ENCODE data around the gene CLCA4. TPM values are rescaled to one million over a fixed set of nuclear protein-coding genes. Genes with fewer than 3 reads are reported as not detected.

CLCA4 gene
- polyA plus RNA-seq, 4 donors, result not detected

DNA sequence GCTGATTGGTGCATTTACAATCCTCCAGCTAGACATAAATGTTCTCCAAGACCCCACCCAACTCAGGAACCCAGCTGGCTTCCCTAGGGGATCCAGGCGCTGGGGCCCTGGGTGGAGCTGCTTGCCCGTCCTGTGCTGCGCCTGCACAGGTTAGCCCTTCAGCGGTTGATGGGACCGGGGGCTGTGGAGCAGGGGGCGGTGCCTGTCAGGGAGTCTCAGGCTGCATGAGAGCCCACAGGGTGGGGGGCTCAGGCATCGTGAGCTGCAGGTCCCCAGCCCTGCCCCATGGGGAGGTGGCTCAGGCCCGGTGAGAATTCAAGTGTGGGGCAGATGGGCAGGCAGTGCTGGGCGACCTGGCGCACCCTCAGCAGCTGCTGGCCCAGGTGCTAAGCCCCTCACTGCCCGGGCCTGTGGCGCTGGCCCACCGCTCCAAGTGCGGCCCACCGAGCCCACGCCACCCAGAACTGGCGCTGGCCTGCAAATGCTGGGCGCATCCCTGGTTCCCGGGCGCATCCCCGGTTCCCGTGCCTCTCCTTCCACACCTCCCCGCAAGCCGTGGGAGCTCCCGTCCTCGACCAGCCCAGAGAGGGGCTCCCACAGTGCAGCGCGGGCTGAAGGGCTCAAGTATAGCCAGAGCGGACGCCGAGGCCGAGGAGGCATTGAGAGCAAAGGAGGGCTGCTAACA lies 23.1 kb upstream of the CLCA4 start:
- no peak for DNase-seq (ENCODE audit: low read depth in 4 of 4, low spot score in 2 of 4)

GRCh38 chr1:86527306-86527705 lies 19.6 kb upstream of the CLCA4 start:
- DNase-seq (ENCODE audit: low read depth in 4 of 4, low spot score in 2 of 4), result no peak

DNA sequence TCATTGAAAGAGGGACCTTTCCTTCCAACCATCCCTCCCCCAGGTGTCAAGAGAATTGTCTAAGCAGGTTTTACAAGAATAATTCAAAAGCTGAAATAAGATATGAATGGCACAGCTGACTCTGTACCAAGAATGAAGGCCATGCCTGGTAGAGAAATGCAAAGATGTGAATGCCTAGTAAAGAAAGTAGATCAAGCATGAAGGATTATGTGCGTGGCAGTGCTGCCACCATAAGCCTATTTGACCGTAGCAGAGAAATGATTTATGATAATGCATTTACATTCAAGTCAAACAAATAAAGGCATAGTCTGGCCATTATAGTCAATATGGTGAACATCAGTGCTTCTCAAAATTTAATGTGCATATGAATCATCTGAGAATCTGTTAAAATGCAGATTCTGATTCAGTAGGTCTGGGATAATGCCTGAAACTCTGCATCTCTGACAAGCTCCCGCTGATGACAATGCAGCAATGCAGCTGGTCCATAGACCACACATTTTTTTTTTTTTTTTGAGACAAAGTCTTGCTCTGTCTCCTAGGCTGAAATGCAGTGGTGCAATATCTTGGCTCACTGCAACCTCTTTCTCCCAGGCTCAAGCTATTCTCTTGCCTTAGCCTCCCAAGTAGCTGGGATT lies 16.6 kb upstream of the CLCA4 start:
- no peak for DNase-seq (ENCODE audit: low read depth in 4 of 4, low spot score in 2 of 4)

DNA sequence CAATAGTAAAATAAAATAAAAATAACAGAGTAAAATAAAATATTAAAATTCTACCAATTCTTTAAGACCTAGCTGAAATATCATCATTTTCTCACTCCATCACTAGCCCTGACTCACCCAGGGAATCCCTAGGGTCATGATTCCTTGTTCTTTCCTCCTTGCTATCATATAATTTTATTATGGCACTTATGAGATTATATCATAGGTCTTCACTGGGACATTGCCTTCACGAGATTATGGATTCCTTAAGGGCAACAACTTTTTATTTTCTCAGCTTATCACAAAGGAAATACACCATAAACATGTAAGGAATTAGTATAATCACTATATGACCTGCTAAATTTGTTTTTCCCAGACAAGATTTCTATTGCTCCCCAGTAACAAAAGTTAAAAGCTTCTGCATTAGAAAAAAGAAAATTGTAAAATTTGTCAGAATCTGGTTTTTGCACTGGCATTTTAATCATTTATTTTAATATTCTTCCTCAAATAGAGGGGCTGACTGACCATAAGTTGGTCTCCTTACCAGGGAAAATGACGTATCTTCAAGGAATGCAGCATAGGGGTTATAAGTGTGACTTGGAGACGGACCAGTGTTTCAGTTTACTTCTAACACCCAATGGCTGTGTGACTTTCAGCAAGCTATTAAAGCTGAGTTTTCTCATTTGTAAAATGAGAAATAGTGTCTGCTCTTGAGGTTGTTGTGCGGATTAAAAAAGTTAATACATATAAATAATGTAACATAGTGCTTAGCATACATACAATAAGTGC lies 8.8 kb upstream of the CLCA4 start:
- no peak for DNase-seq (ENCODE audit: low read depth in 4 of 4, low spot score in 2 of 4)

- no peak for DNase-seq (ENCODE audit: low read depth in 4 of 4, low spot score in 2 of 4)
These were observed 8.1 kb upstream of the CLCA4 start for GRCh38 chr1:86538775-86539174.

DNA sequence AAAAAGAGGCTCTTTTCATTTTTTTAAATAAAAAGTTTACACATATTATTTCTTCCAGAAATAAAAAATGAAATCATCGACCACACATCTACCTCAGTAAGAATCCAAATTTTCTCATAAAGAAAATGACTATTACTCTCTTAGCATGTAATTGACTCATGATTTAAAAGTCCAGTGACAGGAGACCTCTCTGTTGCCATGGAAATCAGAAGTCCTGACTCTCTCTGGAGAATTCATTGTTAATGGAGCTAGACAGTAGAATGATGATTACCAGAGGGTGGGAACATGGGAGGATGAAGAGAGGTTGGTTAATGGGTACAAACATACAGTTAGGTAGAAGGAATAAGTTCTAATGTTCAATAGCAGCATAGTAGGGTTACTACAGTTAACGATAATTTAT lies 5.0 kb upstream of the CLCA4 start:
- DNase-seq (ENCODE audit: low read depth in 4 of 4, low spot score in 2 of 4), result no peak

DNA sequence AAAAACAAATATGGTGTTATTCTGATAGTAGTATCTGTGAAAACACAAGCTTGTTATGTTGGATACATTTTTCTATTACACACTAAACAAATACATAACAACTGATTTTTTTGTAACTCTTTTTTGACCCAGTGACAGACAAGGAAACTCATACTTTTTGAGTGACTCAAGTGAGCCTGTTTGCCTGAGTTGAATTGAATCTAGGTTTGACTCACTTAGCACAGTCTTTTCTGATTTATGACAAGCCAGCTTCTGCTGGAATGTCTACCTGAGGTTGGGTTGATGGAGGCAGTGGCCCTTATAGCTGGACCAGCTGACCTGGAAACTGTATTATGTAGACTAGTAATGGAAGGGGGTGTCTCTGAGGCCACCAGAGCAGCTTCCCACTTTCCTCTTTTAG lies 4.2 kb upstream of the CLCA4 start:
- no peak for DNase-seq (ENCODE audit: low read depth in 4 of 4, low spot score in 2 of 4)

DNA sequence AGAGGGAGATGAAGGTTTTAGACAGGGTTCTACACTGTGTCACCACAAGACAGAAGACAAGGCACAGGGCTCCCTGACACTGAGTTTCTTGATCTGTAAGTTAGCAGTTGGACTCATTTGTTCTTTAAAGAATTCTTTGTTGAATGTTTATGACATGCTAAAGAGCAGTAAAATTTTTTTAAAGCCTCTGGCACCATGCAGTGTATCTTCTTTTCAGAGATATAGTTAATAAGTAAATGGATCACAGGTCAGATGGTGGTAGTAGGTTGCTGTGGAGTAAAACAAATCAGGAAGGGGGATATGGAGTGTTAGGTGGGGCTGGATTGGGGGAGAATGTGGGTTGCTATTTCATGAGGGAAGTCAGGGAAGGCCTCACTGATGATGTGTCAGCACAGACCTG lies 2.0 kb downstream of the CLCA4 start:
- no peak for DNase-seq (ENCODE audit: low read depth in 4 of 4, low spot score in 2 of 4)

DNA sequence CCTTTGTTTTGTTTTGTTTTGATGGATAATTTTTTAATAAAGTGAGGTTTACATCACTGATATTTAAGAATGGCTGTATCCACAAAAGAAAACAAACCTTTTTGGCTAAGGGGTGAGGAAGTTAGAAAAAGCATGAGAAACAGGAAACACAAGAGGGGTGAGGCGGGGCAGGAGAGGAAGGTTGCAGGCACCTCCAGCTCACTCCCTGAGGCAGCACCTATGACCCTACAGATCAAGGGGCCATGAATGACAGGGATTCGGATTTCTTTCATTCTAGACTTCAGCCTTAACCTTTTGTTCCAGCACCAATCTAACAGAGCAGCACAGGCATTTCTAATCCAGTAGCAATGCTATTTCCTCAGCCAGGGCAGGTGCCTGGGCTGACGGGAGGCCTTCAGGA lies 4.4 kb downstream of the CLCA4 start:
- no peak for DNase-seq (ENCODE audit: low read depth in 4 of 4, low spot score in 2 of 4)

- no peak for DNase-seq (ENCODE audit: low read depth in 4 of 4, low spot score in 2 of 4)
These were observed 5.5 kb downstream of the CLCA4 start for GRCh38 chr1:86552376-86552775.

DNA sequence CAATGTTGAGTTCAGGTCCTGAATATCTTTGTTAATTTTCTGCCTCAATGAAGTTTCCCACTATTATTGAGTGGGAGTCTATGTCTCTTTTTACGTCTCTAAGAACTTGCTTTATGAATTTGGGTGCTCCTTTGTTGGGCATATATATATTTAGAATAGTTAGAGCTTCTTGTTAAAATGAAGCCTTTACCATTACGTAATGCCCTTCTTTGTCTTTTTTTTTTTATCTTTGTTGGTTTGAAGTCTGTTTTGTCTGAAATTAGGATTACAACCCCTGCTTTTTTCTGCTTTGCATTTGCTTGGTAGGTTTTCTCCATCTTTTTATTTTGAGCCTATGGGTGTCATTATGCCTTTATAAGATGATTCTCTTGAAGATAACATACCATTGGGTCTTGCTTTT lies 10.9 kb downstream of the CLCA4 start:
- no peak for DNase-seq (ENCODE audit: low read depth in 4 of 4, low spot score in 2 of 4)

DNA sequence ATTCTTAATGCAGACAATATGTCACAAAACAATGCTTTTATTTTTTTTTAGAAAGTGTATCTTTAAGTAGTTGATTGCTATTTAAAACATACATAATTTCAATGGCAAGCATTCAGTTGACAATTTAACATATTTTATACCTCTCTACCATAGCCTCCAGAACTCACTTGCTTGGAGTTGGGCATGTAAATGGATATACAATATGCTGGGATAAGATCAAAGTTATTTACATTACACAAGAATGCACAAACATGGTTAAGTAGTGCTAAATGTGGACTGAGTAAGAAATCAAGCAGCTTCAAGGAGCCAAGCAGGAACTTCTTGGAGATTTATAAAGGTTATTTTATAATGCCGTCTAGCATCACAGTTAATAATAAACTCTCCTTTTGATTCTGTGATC lies 17.0 kb downstream of the CLCA4 start:
- DNase-seq (ENCODE audit: low read depth in 4 of 4, low spot score in 2 of 4), result no peak

GRCh38 chr1:86567341-86567740 lies 20.5 kb downstream of the CLCA4 start:
- no peak for DNase-seq (ENCODE audit: low read depth in 4 of 4, low spot score in 2 of 4)

DNA sequence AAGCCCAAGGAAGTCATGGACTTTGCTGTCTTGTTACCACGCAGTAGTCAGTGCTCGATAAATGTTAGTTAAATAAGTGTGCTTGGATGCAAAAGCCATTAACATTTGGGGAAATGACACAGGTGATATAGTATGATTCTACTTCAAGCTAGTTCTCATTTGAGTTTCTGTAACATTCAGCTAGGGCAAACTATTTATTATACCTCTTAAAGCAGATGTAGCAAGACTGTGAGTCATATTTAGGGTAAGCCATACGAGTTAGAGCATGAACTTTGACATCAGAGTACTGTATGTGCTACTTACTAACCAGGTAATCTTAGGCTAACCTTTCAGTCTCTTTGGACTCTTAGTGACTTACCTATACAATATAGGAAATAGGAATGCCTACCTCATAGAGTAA lies 21.0 kb downstream of the CLCA4 start:
- no peak for DNase-seq (ENCODE audit: low read depth in 4 of 4, low spot score in 2 of 4)

- no peak for DNase-seq (ENCODE audit: low read depth in 4 of 4, low spot score in 2 of 4)
These were observed 27.0 kb downstream of the CLCA4 start for GRCh38 chr1:86573763-86574484.

GRCh38 chr1:86581231-86581630 lies 34.4 kb downstream of the CLCA4 start:
- no peak for DNase-seq (ENCODE audit: low read depth in 4 of 4, low spot score in 2 of 4)

DNA sequence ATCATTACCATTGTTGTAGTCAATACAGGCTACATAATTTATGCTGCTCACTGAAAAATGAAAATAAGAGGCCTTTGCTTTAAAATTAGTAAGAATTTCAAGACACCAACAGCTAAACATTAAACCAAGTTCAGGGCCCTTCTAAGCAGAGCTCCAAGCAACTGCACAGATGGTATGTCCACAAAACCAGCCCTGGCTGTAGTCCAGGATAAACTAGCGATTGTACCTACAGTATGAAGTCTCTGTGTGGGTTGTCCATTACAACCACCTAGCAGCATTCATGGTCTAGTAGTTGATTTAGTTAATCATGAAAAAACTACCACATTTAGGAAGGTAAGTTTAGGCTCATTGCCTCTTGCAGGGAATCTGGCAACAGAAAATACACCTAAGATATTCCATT lies 35.3 kb downstream of the CLCA4 start:
- DNase-seq (ENCODE audit: low read depth in 4 of 4, low spot score in 2 of 4), result no peak

DNA sequence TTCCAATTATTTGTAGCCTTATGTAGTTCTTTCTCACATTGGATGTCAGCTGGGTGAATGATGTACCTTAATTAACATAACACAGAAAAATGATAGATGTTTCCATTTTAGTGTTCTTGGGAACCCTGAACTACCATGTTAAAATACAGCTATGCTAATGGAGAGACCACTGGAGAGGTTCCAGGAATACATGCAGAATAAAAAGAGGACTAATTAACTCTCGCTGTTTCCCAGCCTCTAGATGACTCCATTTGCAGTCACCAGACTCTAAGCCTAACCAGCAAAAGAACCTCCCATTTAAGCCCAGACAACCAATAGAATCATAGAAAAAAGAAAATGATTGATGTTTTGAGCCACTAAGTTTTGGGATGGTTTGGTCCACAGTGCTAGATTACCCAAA lies 36.2 kb downstream of the CLCA4 start:
- no peak for DNase-seq (ENCODE audit: low read depth in 4 of 4, low spot score in 2 of 4)

DNA sequence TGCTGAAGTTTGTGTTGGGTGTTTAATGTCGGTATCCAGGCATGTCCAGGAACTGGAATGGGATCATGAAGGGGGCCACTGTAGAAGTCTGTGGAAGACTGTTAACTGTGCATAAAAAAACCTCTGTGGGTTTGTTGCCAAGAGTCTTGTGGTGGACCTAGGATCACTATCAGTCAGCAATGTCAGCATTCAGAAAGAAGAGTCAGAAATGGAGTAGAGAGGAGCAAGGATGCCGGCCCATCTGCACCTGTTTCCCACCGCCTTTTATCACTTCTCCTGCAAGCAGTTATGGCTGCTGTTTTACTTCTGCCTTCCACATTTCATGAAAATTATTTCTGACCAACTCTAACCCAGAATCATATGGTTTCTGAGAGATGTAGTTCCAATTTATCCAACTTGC lies 36.7 kb downstream of the CLCA4 start:
- no peak for DNase-seq (ENCODE audit: low read depth in 4 of 4, low spot score in 2 of 4)

DNA sequence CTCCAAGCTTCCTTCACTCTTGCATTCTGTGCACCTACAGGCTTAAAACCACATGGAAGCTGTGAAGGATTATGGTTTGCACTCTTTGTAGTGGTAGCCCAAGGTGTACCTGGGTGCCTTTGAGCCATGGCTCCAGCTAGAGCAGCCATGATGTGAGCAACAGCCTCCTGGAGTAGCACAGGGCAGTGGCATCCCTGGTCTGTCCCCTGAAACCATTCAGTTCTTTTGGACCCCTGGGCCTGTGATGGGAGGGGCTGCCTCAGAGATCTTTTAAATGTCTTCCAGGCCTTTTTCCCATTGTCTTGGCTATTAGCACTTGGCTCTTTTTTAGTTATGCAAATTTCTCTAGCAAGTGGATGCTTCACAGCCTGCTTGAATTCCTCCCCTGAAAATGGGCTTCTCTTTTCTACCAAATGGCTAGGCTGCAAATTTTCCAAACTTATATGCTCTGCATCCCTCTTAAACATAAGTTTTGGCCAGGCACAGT lies 47.4 kb downstream of the CLCA4 start:
- no peak for DNase-seq (ENCODE audit: low read depth in 4 of 4, low spot score in 2 of 4)

DNA sequence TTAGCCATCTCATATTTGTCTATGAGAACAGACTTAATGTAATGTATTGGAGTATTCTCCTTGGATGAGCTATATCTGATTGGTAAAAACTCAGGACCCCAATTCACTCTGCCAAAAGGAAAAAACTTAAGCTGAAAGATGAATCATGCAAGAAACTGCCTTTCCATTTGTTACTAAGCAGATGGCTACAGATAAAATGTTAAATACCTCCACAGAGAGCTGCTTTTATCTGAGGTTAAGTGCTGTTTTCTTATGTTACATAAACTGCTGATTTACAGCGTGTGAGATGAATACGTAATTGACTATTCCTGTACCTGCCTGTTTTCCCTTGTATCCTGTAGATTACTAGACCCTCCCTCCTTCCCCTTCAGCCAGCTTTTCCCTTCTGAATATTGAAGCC lies 49.3 kb downstream of the CLCA4 start:
- no peak for DNase-seq (ENCODE audit: low read depth in 4 of 4, low spot score in 2 of 4)

Measured in left renal cortex interstitium (tissue), 4 donors.